ENCODE measurements around the gene CALML4. TPM values are rescaled to one million over a fixed set of nuclear protein-coding genes. Genes with fewer than 3 reads are reported as not detected.

Gene CALML4
- total and polyA plus RNA-seq, 12 donors = 0.28 to 5.9 (median 0.86) TPM

GRCh38 chr15:68209272-68209671 lies 4.1 kb upstream of the CALML4 start:
- Histone ChIP-seq H3K9me3 (no peaks in the 10 kb centered on the region), H3K27me3 (no peaks in the 10 kb centered on the region), H3K4me1 (peaks cover 0 to 58% (median 31%) of the 10 kb centered on the region in 9 donors), H3K36me3 (peaks cover 0 to 6% (median 0%) of the 10 kb centered on the region in 9 donors), H3K27ac (peak overlapping the region in 2 of 10 donors; percentile 44 to 56), H3K4me3 (no peak overlapping the region)
- WGBS, 2 donors = 83 to 85% methylated on average over 7 of the region's 7 CpGs
- DNase-seq (no peak), ATAC-seq (no peak)
- no peak for TF ChIP-seq CTCF (IDR thresholded peaks at IDR 0.05)
- intact Hi-C loops (cut with DNase I) = loop anchor here in 1 of 10 donors (5.0 kb wide), 1 partner anchor 347 kb away; no protein-coding TSS in a partner anchor

GRCh38 chr15:68208636-68209240 lies 3.6 kb upstream of the CALML4 start:
- no peak for TF ChIP-seq CTCF (IDR thresholded peaks at IDR 0.05)
- Histone ChIP-seq H3K27me3 (no peaks in the 10 kb centered on the region), H3K27ac (peak overlapping the region in 5 of 10 donors; percentile 19 to 59 (median 44)), H3K36me3 (peaks cover 0 to 6% (median 0%) of the 10 kb centered on the region in 9 donors), H3K4me1 (peaks cover 0 to 62% (median 34%) of the 10 kb centered on the region in 9 donors), H3K4me3 (no peak overlapping the region), H3K9me3 (no peaks in the 10 kb centered on the region)
- no peak for DNase-seq
- intact Hi-C loops (cut with DNase I) = loop anchor here in 1 of 10 donors (5.0 kb wide), 1 partner anchor 346 kb away; no protein-coding TSS in a partner anchor
- WGBS, 2 donors = 67 to 86% methylated on average over 13 of the region's 13 CpGs
- no peak for ATAC-seq

- Histone ChIP-seq H3K36me3 (peaks cover 0 to 6% (median 0%) of the 10 kb centered on the region in 9 donors), H3K4me1 (peaks cover 0 to 62% (median 34%) of the 10 kb centered on the region in 9 donors), H3K27me3 (no peaks in the 10 kb centered on the region), H3K27ac (peak overlapping the region in 5 of 10 donors; percentile 19 to 59 (median 44)), H3K9me3 (no peaks in the 10 kb centered on the region), H3K4me3 (no peak overlapping the region)
- DNase-seq = no peak
- TF ChIP-seq CTCF (IDR thresholded peaks at IDR 0.05) = no peak
- ATAC-seq = no peak
- intact Hi-C loops (cut with DNase I) = loop anchor here in 1 of 10 donors (5.0 kb wide), 1 partner anchor 346 kb away; no protein-coding TSS in a partner anchor
- 78 to 84% methylated on average over 16 of the region's 16 CpGs for WGBS, 2 donors
These were observed 3.0 kb upstream of the CALML4 start for GRCh38 chr15:68208136-68208535.

GRCh38 chr15:68207176-68207935 lies 2.2 kb upstream of the CALML4 start:
- Histone ChIP-seq H3K4me1 (peaks cover 0 to 62% (median 34%) of the 10 kb centered on the region in 9 donors), H3K36me3 (peaks cover 0 to 6% (median 0%) of the 10 kb centered on the region in 9 donors), H3K9me3 (no peaks in the 10 kb centered on the region), H3K27me3 (no peaks in the 10 kb centered on the region), H3K4me3 (no peak overlapping the region), H3K27ac (no peak overlapping the region)
- WGBS, 2 donors = 86 to 93% methylated on average over 12 of the region's 12 CpGs
- intact Hi-C loops (cut with DNase I) = loop anchor here in 1 of 10 donors (5.0 kb wide), 1 partner anchor 345 kb away; no protein-coding TSS in a partner anchor
- no peak for ATAC-seq
- TF ChIP-seq CTCF (IDR thresholded peaks at IDR 0.05) = no peak
- DNase-seq = no peak

All from heart right ventricle (tissue), 16 donors.